Lung (tissue), 12 donors: Measurements from ENCODE around the gene CTTNBP2. TPM values are rescaled to one million over a fixed set of nuclear protein-coding genes. Genes with fewer than 3 reads are reported as not detected.

Source experiments
- ATAC-seq: fragments of 200-7000 bp; cut with Tn5 transposase; one replicate; pipeline ENCODE4 v1.9.1; 2020; ENCODE audit warnings: moderate number of reproducible peaks; ENCODE audit not compliant: insufficient read depth, low FRiP score
- DNase-seq, 3 donors: peaks; one replicate each; pipeline ENCODE4 v3.0.0-alpha.2; 2013 to 2017
- H3K27ac ChIP-seq, 2 donors: one replicate each; pipeline ENCODE4 v1.5.1; 2013; ENCODE audit warnings: mild to moderate bottlenecking in 2 of 2, moderate library complexity in 2 of 2, control low read depth in 1 of 2, inconsistent platforms in 1 of 2, low read depth in 1 of 2, low read length in 1 of 2
- H3K27me3 ChIP-seq, 3 donors: one replicate each; pipeline ENCODE4 v1.5.1; 2013; ENCODE audit warnings: low read length in 2 of 3; ENCODE audit not compliant: control insufficient read depth in 3 of 3, insufficient read depth in 3 of 3
- H3K36me3 ChIP-seq, 4 donors: one replicate each; pipeline ENCODE4 v1.5.1; 2013; ENCODE audit warnings: low read length in 4 of 4, mild to moderate bottlenecking in 1 of 4, moderate library complexity in 1 of 4; ENCODE audit not compliant: control insufficient read depth in 4 of 4, insufficient read depth in 4 of 4
- H3K4me1 ChIP-seq, 5 donors: one replicate each; pipeline ENCODE4 v1.5.1; 2013; ENCODE audit warnings: low read length in 5 of 5, mild to moderate bottlenecking in 2 of 5, moderate library complexity in 1 of 5; ENCODE audit not compliant: control insufficient read depth in 5 of 5, insufficient read depth in 5 of 5
- H3K4me3 ChIP-seq: one replicate; pipeline ENCODE4 v1.5.1; 2013; ENCODE audit warnings: mild to moderate bottlenecking, control low read depth, moderate library complexity
- H3K9ac ChIP-seq, 2 donors: one replicate each; pipeline ENCODE4 v1.5.1; 2013; ENCODE audit warnings: low read length in 2 of 2, control low read depth in 1 of 2; ENCODE audit not compliant: insufficient read depth in 1 of 2
- H3K9me3 ChIP-seq, 4 donors: one replicate each; pipeline ENCODE4 v1.5.1; 2013; ENCODE audit warnings: low read length in 3 of 4, mild to moderate bottlenecking in 1 of 4, moderate library complexity in 1 of 4; ENCODE audit not compliant: control insufficient read depth in 4 of 4, insufficient read depth in 3 of 4
- WGBS, 2 donors: extraction: QIAGEN DNeasy Blood & Tissue Kit; methylation state at CpG; one replicate each; pipeline ENCODE4 v1.1.7; 2013; 5-methylcytosine and 5-hydroxymethylcytosine counted together
- polyA plus RNA-seq, 2 donors: library from polyadenylated mRNA; stranded (reverse); fragments of 200-250 nt; gene quantifications; one replicate each; pipeline ENCODE4 v1.2.1, GENCODE V29; 2013
- total RNA-seq, 2 donors: library from RNA; depleted of rRNA in 1 of 2; stranded (reverse); fragments of >200 nt in 1 of 2; gene quantifications; one replicate each; pipeline ENCODE4 v1.2.1, GENCODE V29; 2014 to 2021
- TF ChIP-seq, protein P1 (sequence below): IDR thresholded peaks from 2 replicates; pipeline ENCODE4 v1.5.1; 2012; ENCODE audit warnings: mild to moderate bottlenecking; ENCODE audit errors: control extremely low read depth, extremely low read depth
- donor health status: control.
- donor health status: control.
- donor health status: Bipolar disorder and iron deficiency.
- donor health status: healthy.
- donor health status: DM: yes; HTN: yes; CAD: no.

The CTTNBP2 gene
- total and polyA plus RNA-seq, 4 donors = 0.63 to 15.4 (median 2.4) TPM

DNA sequence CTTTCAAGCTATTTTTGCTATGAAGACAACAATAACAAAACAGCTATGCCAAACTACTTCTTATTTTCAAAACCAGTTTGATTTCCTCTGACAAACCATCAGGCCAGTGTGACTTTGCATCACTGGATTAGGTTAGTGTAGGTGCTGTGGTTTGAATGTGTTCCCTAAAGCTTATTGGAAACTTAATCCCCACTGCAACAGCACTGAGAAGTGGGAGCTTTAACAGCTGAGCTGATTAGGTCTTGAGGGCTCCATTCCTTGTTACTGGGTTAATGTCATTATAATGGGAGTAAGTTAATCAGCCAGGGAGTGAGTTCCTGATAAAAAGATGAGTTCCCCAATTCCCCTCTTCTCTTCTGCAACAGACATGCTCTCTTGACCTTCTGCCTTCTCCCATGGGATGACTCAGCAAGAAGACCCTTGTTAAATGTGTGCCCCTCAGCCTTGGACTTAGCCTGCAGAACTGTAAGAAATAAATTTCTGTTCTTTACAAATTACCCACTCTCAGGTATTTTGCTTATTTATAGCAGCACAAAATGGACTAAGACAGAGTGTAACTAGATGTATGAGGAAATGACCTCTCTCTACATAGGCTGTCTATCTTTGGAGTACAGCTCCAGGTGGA lies 186.8 kb downstream of the CTTNBP2 start:
- Histone ChIP-seq H3K9ac (no peak overlapping the region), H3K27me3 (no peaks in the 10 kb centered on the region), H3K9me3 (no peaks in the 10 kb centered on the region), H3K36me3 (no peaks in the 10 kb centered on the region), H3K4me3 (no peak overlapping the region), H3K4me1 (peaks cover 0 to 11% (median 0%) of the 10 kb centered on the region in 5 donors), H3K27ac (no peak overlapping the region)
- TF ChIP-seq, protein P1, sequence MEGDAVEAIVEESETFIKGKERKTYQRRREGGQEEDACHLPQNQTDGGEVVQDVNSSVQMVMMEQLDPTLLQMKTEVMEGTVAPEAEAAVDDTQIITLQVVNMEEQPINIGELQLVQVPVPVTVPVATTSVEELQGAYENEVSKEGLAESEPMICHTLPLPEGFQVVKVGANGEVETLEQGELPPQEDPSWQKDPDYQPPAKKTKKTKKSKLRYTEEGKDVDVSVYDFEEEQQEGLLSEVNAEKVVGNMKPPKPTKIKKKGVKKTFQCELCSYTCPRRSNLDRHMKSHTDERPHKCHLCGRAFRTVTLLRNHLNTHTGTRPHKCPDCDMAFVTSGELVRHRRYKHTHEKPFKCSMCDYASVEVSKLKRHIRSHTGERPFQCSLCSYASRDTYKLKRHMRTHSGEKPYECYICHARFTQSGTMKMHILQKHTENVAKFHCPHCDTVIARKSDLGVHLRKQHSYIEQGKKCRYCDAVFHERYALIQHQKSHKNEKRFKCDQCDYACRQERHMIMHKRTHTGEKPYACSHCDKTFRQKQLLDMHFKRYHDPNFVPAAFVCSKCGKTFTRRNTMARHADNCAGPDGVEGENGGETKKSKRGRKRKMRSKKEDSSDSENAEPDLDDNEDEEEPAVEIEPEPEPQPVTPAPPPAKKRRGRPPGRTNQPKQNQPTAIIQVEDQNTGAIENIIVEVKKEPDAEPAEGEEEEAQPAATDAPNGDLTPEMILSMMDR = no peak
- no peak for DNase-seq
- no peak for ATAC-seq

DNA sequence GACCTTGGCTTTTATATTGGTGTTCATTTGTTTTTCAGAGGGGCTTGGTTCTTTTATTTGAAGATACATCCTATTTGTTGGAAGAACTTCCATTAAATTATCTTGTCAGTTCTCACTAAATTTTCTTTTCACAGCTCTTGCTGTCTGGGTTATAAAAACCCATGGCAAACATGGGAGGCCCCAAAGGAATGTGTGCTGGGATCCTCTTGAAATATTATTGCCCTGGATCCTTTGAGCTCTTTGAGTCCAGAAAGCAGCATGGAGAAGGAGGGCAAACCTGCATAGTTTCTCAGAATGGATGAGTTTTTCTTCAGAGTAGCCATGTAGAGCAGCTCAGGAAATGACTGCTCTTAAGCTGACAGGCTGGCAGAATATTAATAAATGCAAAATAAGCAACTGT lies 187.4 kb downstream of the CTTNBP2 start:
- ATAC-seq (no peak), DNase-seq (no peak)
- H3K27ac ChIP-seq = no peak overlapping the region
- H3K4me3 ChIP-seq = no peak overlapping the region
- H3K9me3 ChIP-seq = no peaks in the 10 kb centered on the region
- no peaks in the 10 kb centered on the region for H3K36me3 ChIP-seq
- H3K27me3 ChIP-seq = no peaks in the 10 kb centered on the region
- TF ChIP-seq, protein P1 = no peak
- H3K9ac ChIP-seq = no peak overlapping the region
- H3K4me1 ChIP-seq = peaks cover 0 to 11% (median 0%) of the 10 kb centered on the region in 5 donors

DNA sequence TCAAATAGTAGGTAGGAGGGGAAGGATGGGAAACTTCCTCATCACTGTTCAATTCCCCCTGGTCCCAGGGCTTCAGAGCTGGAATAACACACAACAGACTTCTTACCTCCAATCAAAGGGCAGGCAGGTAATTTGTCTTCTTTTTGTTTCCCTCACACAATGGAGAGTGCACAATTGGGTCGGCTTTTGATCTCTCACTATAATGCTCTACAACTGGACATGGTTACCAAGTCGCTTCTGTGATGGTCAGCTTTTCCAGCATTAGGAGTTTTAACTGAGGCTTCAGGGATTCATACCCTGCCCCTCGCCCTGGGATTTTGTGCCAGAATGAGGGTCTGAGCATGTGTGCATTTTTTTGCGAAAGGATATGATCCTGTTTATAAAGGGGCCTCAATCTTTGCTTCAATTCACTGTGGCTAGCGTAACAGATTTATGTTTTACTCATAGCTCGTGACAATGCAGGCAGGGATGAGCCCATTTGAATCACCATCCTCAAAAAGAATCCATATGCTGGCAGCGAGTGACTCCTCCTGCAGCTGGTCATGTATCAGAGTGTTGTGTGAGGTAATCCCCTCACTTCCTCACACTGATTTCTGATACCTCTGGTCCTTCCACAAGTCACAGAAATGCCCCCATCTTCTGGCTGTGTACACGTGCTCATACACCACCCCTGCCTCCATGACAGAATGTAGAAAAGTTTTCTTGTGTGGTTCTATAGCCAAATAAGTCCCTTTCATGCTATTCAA lies 189.6 kb downstream of the CTTNBP2 start:
- H3K9ac ChIP-seq = no peak overlapping the region
- no peak for DNase-seq
- H3K27me3 ChIP-seq = no peaks in the 10 kb centered on the region
- no peaks in the 10 kb centered on the region for H3K9me3 ChIP-seq
- TF ChIP-seq, protein P1 = no peak
- no peak overlapping the region for H3K27ac ChIP-seq
- ATAC-seq = no peak
- H3K4me3 ChIP-seq = no peak overlapping the region
- H3K4me1 ChIP-seq = peaks cover 0 to 11% (median 0%) of the 10 kb centered on the region in 5 donors
- H3K36me3 ChIP-seq = no peaks in the 10 kb centered on the region
- WGBS, 2 donors = 80 to 85% methylated on average over 8 of the region's 8 CpGs
